ENCODE results near the gene PDZRN3. TPM values are rescaled to one million over a fixed set of nuclear protein-coding genes. Genes with fewer than 3 reads are reported as not detected.
A peak's percentile ranks its signal among the peaks of the same experiment; 100 is the strongest.

The PDZRN3 gene
- total RNA-seq, 1 donor from 2014 or later, result 16.0 TPM

DNA sequence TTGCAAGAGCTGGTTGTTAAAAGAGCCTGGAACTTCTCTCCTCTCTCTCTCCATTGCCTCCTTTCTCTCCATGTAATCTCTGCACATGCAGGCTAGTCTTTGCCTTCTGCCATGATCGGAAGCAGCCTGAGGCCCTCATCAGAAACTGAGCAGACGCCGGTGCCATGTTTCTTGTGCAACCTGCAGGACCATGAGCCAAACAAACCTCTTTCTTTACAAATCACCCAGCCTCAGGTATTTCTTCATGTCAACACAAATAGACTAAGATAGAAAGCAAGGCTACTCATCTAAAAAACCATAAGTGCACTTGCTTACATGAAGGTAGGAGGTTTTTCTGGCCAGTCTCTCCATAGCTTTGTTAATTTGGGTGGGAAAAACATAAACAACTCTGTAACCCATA is 8.7 kb downstream of the PDZRN3 start:
- Histone ChIP-seq H3K36me3 (no peaks in the 10 kb centered on the region), H3K4me3 (no peak overlapping the region), H3K27ac (no peak overlapping the region), H3K27me3 (ENCODE audit: low read depth) (no peaks in the 10 kb centered on the region), H3K4me1 (no peaks in the 10 kb centered on the region), H3K9me3 (no peaks in the 10 kb centered on the region)
- no peak for DNase-seq
- ATAC-seq, result no peak
- TF ChIP-seq, protein P1, sequence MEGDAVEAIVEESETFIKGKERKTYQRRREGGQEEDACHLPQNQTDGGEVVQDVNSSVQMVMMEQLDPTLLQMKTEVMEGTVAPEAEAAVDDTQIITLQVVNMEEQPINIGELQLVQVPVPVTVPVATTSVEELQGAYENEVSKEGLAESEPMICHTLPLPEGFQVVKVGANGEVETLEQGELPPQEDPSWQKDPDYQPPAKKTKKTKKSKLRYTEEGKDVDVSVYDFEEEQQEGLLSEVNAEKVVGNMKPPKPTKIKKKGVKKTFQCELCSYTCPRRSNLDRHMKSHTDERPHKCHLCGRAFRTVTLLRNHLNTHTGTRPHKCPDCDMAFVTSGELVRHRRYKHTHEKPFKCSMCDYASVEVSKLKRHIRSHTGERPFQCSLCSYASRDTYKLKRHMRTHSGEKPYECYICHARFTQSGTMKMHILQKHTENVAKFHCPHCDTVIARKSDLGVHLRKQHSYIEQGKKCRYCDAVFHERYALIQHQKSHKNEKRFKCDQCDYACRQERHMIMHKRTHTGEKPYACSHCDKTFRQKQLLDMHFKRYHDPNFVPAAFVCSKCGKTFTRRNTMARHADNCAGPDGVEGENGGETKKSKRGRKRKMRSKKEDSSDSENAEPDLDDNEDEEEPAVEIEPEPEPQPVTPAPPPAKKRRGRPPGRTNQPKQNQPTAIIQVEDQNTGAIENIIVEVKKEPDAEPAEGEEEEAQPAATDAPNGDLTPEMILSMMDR (IDR thresholded peaks at IDR 0.05), result no peak
- intact Hi-C loops (cut with DNase I), result no loop called here

DNA sequence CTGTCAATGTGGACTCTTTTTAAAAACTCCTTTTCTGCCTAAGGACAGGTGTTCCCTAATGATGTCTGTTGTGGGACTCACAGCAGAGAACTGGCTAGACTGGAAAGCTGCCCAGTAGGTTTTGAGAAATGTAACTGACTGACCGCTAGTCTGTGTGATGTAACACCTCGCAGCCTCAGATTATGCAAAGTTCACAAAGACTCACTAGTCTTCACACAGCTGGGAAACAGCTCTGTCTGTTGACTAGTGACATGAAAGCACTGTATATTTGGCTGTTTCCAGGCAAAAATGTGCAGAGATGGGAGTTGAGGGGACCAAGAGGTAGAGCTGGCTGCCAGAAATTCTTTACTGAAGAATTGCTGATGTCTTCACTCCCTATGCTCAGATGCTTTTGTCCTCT is 10.3 kb downstream of the PDZRN3 start:
- intact Hi-C loops (cut with DNase I), result no loop called here
- ATAC-seq, result peak; percentile 51 to 74
- Histone ChIP-seq H3K36me3 (no peaks in the 10 kb centered on the region), H3K27ac (no peak overlapping the region), H3K4me1 (no peaks in the 10 kb centered on the region), H3K27me3 (ENCODE audit: low read depth) (no peaks in the 10 kb centered on the region), H3K4me3 (no peak overlapping the region), H3K9me3 (no peaks in the 10 kb centered on the region)
- TF ChIP-seq, protein P1 (IDR thresholded peaks at IDR 0.05), result no peak
- no peak for DNase-seq

DNA sequence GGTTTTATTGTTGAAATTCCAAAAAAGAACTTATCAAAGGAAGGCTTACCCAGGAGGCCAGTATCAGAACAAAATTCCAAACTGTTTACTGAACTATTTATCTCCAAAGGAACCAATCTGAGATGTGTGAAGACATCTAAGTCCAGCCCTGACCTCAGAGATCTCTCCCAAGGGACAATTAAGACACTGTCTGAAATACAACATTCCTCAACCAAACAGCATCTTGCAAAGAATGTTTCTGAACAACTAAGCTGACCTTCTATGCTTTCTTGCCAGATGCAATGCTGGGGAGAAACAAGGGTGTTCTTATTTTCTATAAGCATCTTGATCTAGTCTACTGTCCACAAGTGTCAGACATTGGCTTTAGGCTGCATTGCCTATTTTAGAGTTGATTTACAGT is 13.6 kb downstream of the PDZRN3 start:
- H3K27ac ChIP-seq, result no peak overlapping the region
- TF ChIP-seq, protein P1 (IDR thresholded peaks at IDR 0.05), result no peak
- H3K36me3 ChIP-seq, result no peaks in the 10 kb centered on the region
- H3K27me3 ChIP-seq (ENCODE audit: low read depth), result no peaks in the 10 kb centered on the region
- no peaks in the 10 kb centered on the region for H3K9me3 ChIP-seq
- ATAC-seq, result no peak
- no peak overlapping the region for H3K4me3 ChIP-seq
- no peaks in the 10 kb centered on the region for H3K4me1 ChIP-seq
- intact Hi-C loops (cut with DNase I), result no loop called here
- no peak for DNase-seq

DNA sequence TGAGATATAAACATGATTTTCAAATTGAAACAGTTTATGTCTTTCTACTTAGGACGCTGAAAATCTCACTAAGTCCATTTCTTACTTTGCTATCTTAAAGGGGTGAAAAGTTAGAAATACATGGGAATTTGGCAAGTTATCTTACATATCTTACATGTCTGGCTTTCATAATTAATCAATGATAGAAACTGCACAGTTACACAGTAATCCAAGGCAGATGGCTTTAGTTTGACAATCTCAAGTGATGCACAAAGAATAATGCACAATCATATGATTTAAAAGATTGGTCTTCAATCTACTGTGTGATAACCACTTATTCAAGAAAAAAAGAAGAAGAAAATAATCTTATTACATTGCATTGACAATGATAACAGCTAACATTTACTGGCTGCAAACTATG is 14.2 kb downstream of the PDZRN3 start:
- Histone ChIP-seq H3K9me3 (no peaks in the 10 kb centered on the region), H3K4me1 (no peaks in the 10 kb centered on the region), H3K27me3 (ENCODE audit: low read depth) (no peaks in the 10 kb centered on the region), H3K27ac (no peak overlapping the region), H3K4me3 (no peak overlapping the region), H3K36me3 (no peaks in the 10 kb centered on the region)
- no peak for ATAC-seq
- DNase-seq, result no peak
- intact Hi-C loops (cut with DNase I), result no loop called here
- TF ChIP-seq, protein P1 (IDR thresholded peaks at IDR 0.05), result no peak

DNA sequence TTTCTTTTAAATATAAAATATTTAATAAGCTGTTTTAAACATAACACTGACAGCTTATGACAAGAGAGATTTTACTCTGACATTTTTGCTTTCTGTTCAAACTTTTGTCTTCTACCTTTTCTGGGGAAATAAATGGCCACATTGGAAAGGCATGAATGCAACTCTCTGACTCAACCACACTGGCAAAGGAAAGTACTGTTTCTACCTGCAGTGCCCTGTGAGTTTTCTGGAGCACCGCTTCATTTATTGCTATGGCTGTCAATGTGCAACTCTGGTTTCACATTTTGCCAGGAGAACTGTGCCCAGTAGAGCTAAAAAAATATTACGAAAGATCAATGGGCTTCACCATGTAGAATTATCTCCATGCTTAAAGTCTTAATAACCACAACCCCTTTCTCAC is 15.1 kb downstream of the PDZRN3 start:
- DNase-seq (no peak), ATAC-seq (no peak)
- no peak overlapping the region for H3K27ac ChIP-seq
- no peak overlapping the region for H3K4me3 ChIP-seq
- intact Hi-C loops (cut with DNase I), result no loop called here
- no peaks in the 10 kb centered on the region for H3K9me3 ChIP-seq
- H3K36me3 ChIP-seq, result no peaks in the 10 kb centered on the region
- H3K4me1 ChIP-seq, result no peaks in the 10 kb centered on the region
- H3K27me3 ChIP-seq (ENCODE audit: low read depth), result no peaks in the 10 kb centered on the region
- TF ChIP-seq, protein P1 (IDR thresholded peaks at IDR 0.05), result no peak

DNA sequence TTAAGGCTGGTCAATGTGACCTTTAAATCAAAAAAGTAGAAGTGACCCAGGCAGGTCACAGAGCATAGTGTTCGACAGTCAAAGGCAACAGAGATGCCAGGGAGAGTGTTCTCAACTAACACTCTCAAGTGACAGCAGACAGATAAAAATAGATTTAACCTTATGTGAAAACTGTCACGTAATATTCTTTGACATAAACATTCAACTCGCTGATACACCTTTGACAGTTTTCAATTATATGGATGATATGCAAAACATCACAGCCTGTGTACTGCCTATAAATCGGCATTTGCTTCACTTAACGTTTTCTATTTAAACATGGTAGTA is 15.5 kb downstream of the PDZRN3 start:
- ATAC-seq, result no peak
- H3K36me3 ChIP-seq, result no peaks in the 10 kb centered on the region
- intact Hi-C loops (cut with DNase I), result no loop called here
- H3K4me1 ChIP-seq, result no peaks in the 10 kb centered on the region
- no peaks in the 10 kb centered on the region for H3K27me3 ChIP-seq (ENCODE audit: low read depth)
- H3K4me3 ChIP-seq, result no peak overlapping the region
- DNase-seq, result no peak
- no peaks in the 10 kb centered on the region for H3K9me3 ChIP-seq
- H3K27ac ChIP-seq, result no peak overlapping the region
- TF ChIP-seq, protein P1 (IDR thresholded peaks at IDR 0.05), result no peak
